Peyer's patch (tissue), 4 donors: ENCODE data around the gene RBMY1D.

Source experiments
- CTCF ChIP-seq, 6 experiments: fragments of 450-650 bp in 4 of 6; fragments of 200-600 bp in 2 of 6; sonication (generic) in 1 of 6; IDR thresholded peaks; one replicate each; pipeline ENCODE4 v1.5.1; 2017 to 2019; ENCODE audit warnings: antibody characterized with exemption in 6 of 6, mild to moderate bottlenecking in 3 of 6, moderate library complexity in 1 of 6
- POLR2A ChIP-seq, 2 donors: fragments of 450-650 bp; IDR thresholded peaks; one replicate each; pipeline ENCODE4 v1.5.1; 2017; ENCODE audit warnings: antibody characterized with exemption in 2 of 2, mild to moderate bottlenecking in 2 of 2, moderate library complexity in 2 of 2

DNA sequence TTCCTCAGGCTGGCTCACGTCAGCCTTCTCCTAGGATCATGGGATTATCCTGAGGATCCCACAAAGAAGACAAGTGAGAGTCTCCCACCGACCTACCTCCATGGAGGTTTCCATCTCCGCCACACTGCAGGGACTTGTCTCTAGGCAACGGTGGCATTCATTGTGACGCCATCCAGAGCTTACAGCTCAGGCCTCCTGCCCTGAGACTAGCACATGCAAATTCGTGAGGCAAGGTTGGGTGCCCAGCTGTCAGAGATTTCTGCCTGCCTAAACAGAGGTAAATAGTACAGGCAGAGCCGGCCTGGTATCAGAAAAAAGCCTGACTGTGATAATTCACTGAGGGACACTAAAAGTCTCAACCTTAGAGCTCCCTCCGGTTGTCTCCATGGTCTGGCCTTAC, 58.0 kb downstream of the RBMY1D start:
- TF ChIP-seq CTCF (IDR thresholded peaks at IDR 0.05) (no peak), POLR2A (IDR thresholded peaks at IDR 0.05) (no peak)
